Measurements from ENCODE around the gene CHADL. TPM values are rescaled to one million over a fixed set of nuclear protein-coding genes. Genes with fewer than 3 reads are reported as not detected.

The CHADL gene
- total and polyA plus RNA-seq, 2 of the 8 experiments (the other 6 are each of a cell fraction or from before 2014, with no cell fraction given), result 0.78 to 1.4 TPM

DNA sequence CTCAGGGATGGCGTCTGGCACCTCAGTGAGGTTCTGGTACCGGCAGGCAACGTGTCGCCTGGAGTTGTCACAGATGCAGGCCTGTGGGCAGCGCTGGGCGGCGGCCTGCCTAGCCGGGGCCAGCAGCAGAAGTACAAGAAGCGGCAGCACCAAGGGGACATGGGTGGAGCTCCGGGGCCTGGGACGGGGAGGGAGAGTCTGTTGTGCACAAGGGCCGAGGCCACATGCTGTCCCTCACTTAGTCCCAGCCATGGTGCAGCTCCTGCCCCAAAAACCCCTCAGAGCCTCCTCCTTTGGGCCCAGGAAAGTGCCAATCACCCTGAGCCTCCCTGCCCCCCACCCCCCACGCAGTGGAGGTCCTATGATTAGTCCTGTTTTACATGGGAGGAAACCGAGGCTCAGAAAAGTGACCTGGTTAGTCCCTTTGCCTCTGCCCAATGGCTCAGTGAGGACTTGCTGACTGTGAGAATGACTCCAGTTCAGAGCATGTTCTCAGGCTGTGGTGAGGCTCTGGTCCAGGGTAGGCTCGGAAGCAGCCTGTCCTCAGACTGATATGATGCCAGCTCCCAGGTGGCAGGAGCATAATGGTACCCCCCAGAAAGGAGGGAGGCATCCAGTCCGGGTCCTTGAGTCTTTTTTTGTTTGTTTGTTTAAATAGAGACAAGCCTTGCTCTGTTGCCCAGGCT lies 1.1 kb downstream of the CHADL start:
- H2BK15ac ChIP-seq (ENCODE audit: low read length), result peak overlapping the region; percentile 36; the same call in 1 of the 2 replicates
- no peaks in the 10 kb centered on the region for H3K79me2 ChIP-seq (ENCODE audit: control insufficient read depth in 1 of 2, insufficient read depth in 2 of 2, low read length in 2 of 2)
- no peak overlapping the region for H2BK120ac ChIP-seq (replicated peaks; ENCODE audit: low read depth, low read length)
- no peak overlapping the region for H3K56ac ChIP-seq (replicated peaks; ENCODE audit: insufficient read length, low read depth, low read length)
- no peak overlapping the region for H2AFZ ChIP-seq (ENCODE audit: low read length)
- H4K8ac ChIP-seq (ENCODE audit: extremely low read depth, insufficient read depth, low read length), result no peak overlapping the region
- H3K4me3 ChIP-seq (ENCODE audit: extremely low read depth in 1 of 4, insufficient read depth in 2 of 4, low read depth in 3 of 4, low read length in 4 of 4), result no peak overlapping the region
- no peaks in the 10 kb centered on the region for H3K79me1 ChIP-seq (ENCODE audit: low read depth, low read length)
- H3K4me2 ChIP-seq (ENCODE audit: insufficient read depth in 1 of 2, low read depth in 2 of 2, low read length in 2 of 2), result no peak overlapping the region
- 88% methylated on average over 16 of the region's 16 CpGs; no CpG with 5 or more reads in 1 of the 2 experiments for WGBS, 2 experiments (ENCODE audit: extremely low coverage in 1 of 2, insufficient coverage in 1 of 2, insufficient read length in 1 of 2, insufficient replicate concordance in 2 of 2, low coverage in 1 of 2, low lambda C conversion rate in 2 of 2, missing lambda C conversion rate in 1 of 2)
- no peak overlapping the region for H3K14ac ChIP-seq (ENCODE audit: insufficient read length)
- peaks cover 2% of the 10 kb centered on the region; the same call in 1 of the 2 replicates for H3K23me2 ChIP-seq (ENCODE audit: low read depth, low read length)
- H2BK12ac ChIP-seq (ENCODE audit: low read depth, low read length), result no peak overlapping the region
- H3K9me3 ChIP-seq (ENCODE audit: insufficient read depth in 2 of 2, low read depth in 1 of 2, low read length in 1 of 2), result no peaks in the 10 kb centered on the region
- no peak overlapping the region for H3K27ac ChIP-seq (ENCODE audit: low read depth, low read length)
- no peak overlapping the region for H3K9ac ChIP-seq (replicated peaks in 1 of 4; ENCODE audit: extremely low read depth in 1 of 4, low read depth in 3 of 4, low read length in 3 of 4)
- H4K20me1 ChIP-seq (replicated peaks in 1 of 2; ENCODE audit: control insufficient read depth in 1 of 2, insufficient read depth in 2 of 2, low read length in 2 of 2), result no peaks in the 10 kb centered on the region
- no peak overlapping the region for H4K5ac ChIP-seq (ENCODE audit: insufficient read length, low read depth, low read length)
- peaks cover 0 to 4% (median 0%) of the 10 kb centered on the region in 4 experiments; a peak in 3 of 7 replicates for H3K27me3 ChIP-seq (replicated peaks in 1 of 4; ENCODE audit: control insufficient read depth in 3 of 4, extremely low read depth in 1 of 4, insufficient read depth in 3 of 4, low read length in 3 of 4)
- no peak overlapping the region for H3K23ac ChIP-seq (ENCODE audit: insufficient read length)
- H4K91ac ChIP-seq (replicated peaks; ENCODE audit: insufficient read length, low read length), result no peak overlapping the region
- no peaks in the 10 kb centered on the region for H3K36me3 ChIP-seq (ENCODE audit: control insufficient read depth in 2 of 4, insufficient read depth in 4 of 4, low read length in 3 of 4)
- H2BK5ac ChIP-seq (ENCODE audit: low read depth, low read length), result 0 out of 2 replicates have a peak overlapping the region, but pooled peaks have one; percentile 0
- FAIRE-seq (no peak), DNase-seq (ENCODE audit: low read depth in 1 of 2, low spot score in 2 of 2) (no peak)
- H2BK20ac ChIP-seq (ENCODE audit: low read length), result no peak overlapping the region
- H3K4ac ChIP-seq (replicated peaks; ENCODE audit: insufficient read length, low read depth, low read length), result no peak overlapping the region
- H2AK5ac ChIP-seq (ENCODE audit: low read depth, low read length), result peak overlapping the region; percentile 48; the same call in 1 of the 2 replicates
- POLR2A ChIA-PET (ENCODE audit: partially characterized antibody), result interaction anchor here (1.1 to 3.8 kb wide), 7 partner anchors 11 to 63 kb away, joined by 3 to 25 read pairs (median 3); no protein-coding TSS in a partner anchor
- H3K4me1 ChIP-seq (replicated peaks in 1 of 4; ENCODE audit: control insufficient read depth in 3 of 4, insufficient read depth in 4 of 4, low read length in 3 of 4), result peaks cover 4 to 17% (median 11%) of the 10 kb centered on the region in 4 experiments; a peak in 6 of 7 replicates
- no peak overlapping the region for H3K18ac ChIP-seq (ENCODE audit: extremely low read depth, low read length)
- CTCF ChIA-PET (ENCODE audit: partially characterized antibody), result interaction anchor here (0.7 kb wide), 1 partner anchor 158 kb away, joined by 3 read pairs; no protein-coding TSS in a partner anchor
- no peak for TF ChIP-seq CREB1 (IDR thresholded peaks at IDR 0.05)
